Superior temporal gyrus (tissue), 1 donor: ENCODE results near the gene HNRNPU.
"Not testable (repeated sequence)": the region's sequence is repeated elsewhere in the genome, so short reads cannot be mapped to it uniquely, and the experiment has no call there.

Experiments
- DNase-seq: peaks from one replicate; pipeline ENCODE4 v3.0.0-alpha.2; 2016; ENCODE audit errors: extremely low spot score

Gene HNRNPU

GRCh38 chr1:244840219-244840794 lies 24.0 kb downstream of the HNRNPU start:
- peak; percentile 33 for DNase-seq

DNA sequence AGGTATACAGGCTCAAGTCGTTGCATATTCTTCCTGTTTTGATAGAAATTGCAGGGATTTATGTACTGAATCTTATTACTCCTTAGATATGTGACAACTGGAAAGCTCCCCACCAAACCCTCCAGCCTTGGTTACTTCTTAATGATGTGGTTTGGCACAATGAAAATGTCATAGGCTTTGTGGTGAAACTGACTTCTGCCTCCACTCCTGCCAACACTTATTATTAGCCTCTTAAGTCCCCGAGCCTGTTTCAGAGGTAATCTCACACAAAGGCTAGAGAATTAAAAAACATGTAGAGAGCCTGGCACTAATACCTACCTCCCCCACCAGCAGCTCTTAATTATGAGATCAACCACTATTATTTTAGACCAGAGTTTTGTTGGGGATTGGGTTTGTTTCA lies 24.7 kb downstream of the HNRNPU start:
- DNase-seq = peak; percentile 25

GRCh38 chr1:244837597-244838258 lies 26.6 kb downstream of the HNRNPU start:
- peak; percentile 41 for DNase-seq

- DNase-seq = no peak
Measured at GRCh38 chr1:244836584-244836983, 27.8 kb downstream of the HNRNPU start.

- no peak for DNase-seq
Measured at GRCh38 chr1:244836135-244836521, 28.2 kb downstream of the HNRNPU start.

GRCh38 chr1:244835276-244836134 lies 28.8 kb downstream of the HNRNPU start, which contains the start of gene COX20:
Gene COX20, plus strand, starts transcription at chr1:244835658. Its CDS starts 57 bp downstream, at chr1:244835715.
- peak; percentile 93 for DNase-seq

- peak; percentile 93 for DNase-seq
Measured at GRCh38 chr1:244834543-244835275, 29.6 kb downstream of the HNRNPU start.

DNA sequence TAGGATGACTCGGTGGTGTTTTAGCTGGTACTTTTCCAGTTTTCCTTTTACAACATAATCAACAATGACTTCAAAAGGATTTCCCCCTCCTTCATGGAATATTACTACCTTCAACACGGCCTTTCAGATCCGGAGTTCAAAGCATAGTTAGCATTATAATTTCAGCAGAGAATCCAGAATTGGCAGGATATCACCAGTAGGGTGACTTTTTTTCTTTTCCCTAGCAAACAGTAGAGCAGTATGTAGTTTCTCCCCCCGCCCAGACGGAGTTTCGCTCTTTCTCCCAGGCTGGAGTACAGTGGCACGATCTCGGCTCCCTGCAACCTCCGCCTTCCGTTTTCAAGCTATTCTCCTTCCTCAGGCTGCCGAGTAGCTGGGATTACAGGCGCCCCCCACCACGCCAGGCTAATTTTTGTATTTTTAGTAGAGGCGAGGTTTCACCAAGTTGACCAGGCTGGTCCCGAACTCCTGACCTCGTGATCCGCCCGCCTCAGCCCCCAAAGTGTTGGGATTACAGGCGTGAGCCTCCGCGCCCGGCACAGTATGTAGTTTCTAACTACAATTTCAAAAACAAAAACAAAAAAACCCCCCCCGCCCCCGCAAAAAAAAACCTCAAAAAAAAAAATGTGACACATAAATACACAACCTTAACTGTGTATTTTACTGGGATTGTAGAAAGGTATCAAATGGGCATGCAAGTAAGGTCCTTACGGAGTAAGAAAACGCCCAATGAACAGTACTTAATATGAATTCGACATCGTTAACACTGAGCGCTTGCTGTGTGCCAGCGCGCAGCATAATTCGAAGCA lies 30.4 kb downstream of the HNRNPU start:
- DNase-seq = peak; percentile 90

- DNase-seq = not testable (repeated sequence)
Measured at GRCh38 chr1:244833260-244833659, 31.1 kb downstream of the HNRNPU start.

- DNase-seq = no peak
Measured at GRCh38 chr1:244830639-244831038, 33.7 kb downstream of the HNRNPU start.

- DNase-seq = no peak
Measured at GRCh38 chr1:244826712-244827111, 37.6 kb downstream of the HNRNPU start.

GRCh38 chr1:244822878-244823277 lies 41.5 kb downstream of the HNRNPU start:
- DNase-seq = no peak

GRCh38 chr1:244821134-244821533 lies 43.2 kb downstream of the HNRNPU start:
- no peak for DNase-seq

DNA sequence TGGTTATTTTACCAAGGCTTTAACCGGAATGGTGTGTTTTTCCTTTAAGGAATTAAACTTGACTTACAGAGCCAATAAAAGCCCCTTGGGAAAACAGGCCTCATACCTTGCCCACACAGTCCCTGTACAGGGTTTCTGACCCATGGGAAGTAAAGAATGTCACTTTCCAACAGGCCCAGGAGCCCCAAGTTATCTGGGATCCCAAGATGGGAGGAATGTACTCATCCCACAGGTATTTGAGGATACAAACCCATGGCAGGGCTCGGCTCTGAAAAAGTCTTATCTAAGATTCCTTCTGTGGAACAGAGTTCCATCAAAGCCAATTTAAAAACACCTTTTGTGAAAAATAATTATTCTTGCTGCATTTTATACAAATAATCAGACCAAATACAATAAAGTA lies 44.2 kb downstream of the HNRNPU start:
- no peak for DNase-seq

- DNase-seq = no peak
Measured at GRCh38 chr1:244817415-244817894, 46.9 kb downstream of the HNRNPU start.

DNA sequence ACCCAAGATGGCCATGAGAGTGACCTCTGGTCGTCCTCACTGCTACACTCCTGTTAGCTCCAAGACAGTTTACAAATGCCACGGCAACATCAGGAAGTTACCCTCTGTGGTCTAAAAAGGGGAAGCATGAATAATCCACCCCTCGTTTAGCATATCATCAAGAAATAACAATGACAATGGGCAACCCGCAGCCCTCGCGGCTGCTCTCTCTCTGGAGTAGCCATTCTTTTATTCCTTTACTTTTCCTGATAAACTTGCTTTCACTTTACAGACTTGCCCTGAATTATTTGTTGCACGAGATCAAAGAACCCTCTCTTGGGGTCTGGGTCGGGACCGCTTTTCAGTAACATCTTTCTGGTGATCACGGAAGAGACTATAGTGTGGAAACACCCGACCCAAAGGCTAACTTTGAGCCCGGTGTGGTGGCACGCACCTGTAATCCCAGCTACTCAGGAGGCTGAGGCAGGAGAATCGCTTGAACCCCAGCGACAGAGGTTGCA lies 48.7 kb downstream of the HNRNPU start:
- DNase-seq = no peak

DNA sequence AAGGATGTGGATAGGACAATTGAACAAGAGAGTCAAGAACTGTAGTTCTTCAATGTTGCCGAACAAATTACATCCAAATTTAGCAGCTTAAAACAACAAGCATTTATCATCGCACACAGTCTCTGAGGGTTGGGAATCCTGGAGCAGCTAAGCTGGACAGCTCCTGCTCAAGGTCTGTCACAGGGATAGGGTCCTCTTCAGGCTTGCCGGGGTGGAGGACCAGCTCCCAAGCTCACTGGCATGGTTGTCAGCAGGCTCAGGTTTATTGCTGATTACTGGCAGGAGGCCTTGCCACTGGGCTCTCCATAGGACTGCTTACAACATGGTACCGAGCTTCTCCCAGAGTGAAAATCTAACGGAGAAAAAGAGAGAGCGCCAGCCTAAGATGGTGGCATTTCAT lies 51.0 kb downstream of the HNRNPU start:
- no peak for DNase-seq

DNA sequence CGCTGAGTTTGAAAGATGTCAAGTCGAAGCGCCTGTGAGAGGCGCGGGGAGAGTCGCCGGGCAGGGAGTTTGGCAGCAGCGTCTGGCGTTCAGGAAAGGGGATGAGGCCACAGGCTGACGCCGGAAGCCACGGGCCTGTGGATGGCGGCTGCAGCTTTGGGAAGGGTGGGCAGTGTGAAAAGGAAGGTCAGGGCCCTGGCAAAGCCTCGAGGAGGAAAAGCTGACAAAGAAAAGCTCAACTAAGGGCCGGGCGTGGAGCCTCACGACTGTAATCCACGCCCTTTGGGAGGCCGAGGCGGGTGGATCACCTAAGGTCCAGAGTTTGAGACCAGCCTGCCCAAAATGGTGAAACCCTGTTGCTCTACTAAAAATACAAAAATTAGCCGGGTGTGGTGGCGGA lies 54.1 kb downstream of the HNRNPU start:
- DNase-seq = no peak

DNA sequence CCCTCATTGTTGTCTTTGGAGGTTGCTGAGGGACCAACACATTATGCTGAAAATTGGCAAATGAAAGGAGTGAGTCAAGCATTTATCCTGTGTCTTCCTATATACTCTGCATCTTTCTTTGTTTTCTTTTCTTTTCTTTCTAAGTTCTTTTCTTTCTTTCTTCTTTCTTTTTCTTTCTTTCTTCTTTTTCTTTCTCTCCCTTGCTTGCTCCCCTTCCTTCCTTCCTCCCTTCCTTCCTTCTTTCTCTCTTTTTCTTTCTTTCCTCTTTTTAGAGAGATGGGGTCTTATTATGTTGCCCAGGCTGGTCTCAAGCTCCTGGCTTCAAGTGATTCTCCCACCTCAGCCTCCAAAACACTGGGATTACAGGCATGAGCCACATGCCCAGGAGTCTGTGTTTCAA lies 57.2 kb downstream of the HNRNPU start:
- no peak for DNase-seq

GRCh38 chr1:244804841-244805240 lies 59.5 kb downstream of the HNRNPU start:
- DNase-seq = no peak
